Tibial nerve (tissue), 4 donors: ENCODE data around the gene ANKRD1.

Experiments used
- EP300 ChIP-seq, 2 donors: sonication (generic); formaldehyde crosslinking; IDR thresholded peaks; one replicate each; pipeline ENCODE4 v1.6.1; 2017; ENCODE audit warnings: antibody characterized with exemption in 2 of 2, mild to moderate bottlenecking in 1 of 2
- TF ChIP-seq, protein P1 (sequence below), 5 experiments: fragments of 200-600 bp in 3 of 5; fragments of 450-650 bp in 2 of 5; sonication (generic) in 3 of 5; IDR thresholded peaks; one replicate each; pipeline ENCODE4 v1.5.1; 2016 to 2019; ENCODE audit warnings: antibody characterized with exemption in 5 of 5, mild to moderate bottlenecking in 3 of 5, moderate library complexity in 2 of 5

DNA sequence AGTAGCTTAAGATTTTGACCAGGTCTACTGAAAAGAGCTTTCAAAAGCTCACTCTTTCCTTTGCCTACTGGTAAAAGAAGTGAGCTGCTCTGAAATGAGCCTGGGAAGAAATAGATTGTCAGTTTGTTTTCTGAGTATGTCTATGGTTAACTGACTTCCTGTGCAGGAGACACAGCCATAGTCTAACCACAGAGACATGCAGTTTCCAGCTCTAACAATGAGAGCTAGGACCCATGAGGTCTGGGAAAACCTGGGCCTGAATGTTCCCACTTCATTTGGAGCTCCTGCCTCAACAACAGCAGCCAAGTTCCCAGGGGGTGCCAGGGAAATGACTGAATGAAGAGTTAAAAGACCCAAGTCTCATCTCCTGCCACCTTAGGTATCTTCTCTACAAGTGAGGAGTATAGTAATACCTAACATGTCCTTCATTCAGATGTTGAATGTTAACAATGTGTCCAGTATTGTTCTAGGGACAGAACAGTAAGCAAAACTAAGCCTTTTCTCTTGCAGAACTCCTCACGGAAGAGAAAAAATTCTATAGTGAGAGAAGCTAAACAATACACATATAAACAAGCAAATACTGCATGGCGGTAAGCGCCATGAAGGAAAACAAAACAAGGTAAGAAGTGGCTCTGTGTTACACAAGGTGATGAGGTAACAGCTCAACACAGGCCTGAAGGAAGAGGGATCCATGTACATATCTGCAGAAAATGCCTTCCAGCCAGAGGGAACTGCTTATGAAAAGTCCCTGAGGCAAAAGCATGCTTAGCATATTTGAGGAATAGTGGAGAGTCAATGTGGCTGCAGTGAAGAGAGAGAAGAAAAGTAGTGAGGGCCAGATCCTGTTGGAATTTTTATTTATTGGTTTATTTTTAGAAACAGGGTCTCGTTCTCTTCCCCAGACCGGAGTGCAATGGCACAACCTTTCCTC, 26.4 kb upstream of the ANKRD1 start:
- TF ChIP-seq EP300 (IDR thresholded peaks at IDR 0.05) = no peak
- TF ChIP-seq, protein P1, sequence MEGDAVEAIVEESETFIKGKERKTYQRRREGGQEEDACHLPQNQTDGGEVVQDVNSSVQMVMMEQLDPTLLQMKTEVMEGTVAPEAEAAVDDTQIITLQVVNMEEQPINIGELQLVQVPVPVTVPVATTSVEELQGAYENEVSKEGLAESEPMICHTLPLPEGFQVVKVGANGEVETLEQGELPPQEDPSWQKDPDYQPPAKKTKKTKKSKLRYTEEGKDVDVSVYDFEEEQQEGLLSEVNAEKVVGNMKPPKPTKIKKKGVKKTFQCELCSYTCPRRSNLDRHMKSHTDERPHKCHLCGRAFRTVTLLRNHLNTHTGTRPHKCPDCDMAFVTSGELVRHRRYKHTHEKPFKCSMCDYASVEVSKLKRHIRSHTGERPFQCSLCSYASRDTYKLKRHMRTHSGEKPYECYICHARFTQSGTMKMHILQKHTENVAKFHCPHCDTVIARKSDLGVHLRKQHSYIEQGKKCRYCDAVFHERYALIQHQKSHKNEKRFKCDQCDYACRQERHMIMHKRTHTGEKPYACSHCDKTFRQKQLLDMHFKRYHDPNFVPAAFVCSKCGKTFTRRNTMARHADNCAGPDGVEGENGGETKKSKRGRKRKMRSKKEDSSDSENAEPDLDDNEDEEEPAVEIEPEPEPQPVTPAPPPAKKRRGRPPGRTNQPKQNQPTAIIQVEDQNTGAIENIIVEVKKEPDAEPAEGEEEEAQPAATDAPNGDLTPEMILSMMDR (IDR thresholded peaks at IDR 0.05) = no peak
